Natural killer cell (primary cell): Measurements from ENCODE around the gene ACE2. TPM values are rescaled to one million over a fixed set of nuclear protein-coding genes. Genes with fewer than 3 reads are reported as not detected.

Experiments used
- ATAC-seq, 3 donors: fragments of 150-1000 bp in 2 of 3; fragments of 200-7000 bp in 1 of 3; cut with Tn5 transposase; 1 replicate in 1 of 3; 2 replicates in 2 of 3; pipeline ENCODE4 v1.10.0; 2021; ENCODE audit warnings: mild to moderate bottlenecking in 2 of 3, moderate library complexity in 2 of 3
- DNase-seq, 2 donors: peaks; one replicate each; pipeline versions ENCODE4 v3.0.0 to v3.0.0-alpha.2; 2013 to 2021; ENCODE audit warnings: mixed read lengths in 1 of 2
- H3K27ac ChIP-seq: one replicate; pipeline ENCODE4 v1.5.1; 2013; ENCODE audit warnings: mild to moderate bottlenecking, low read length
- H3K27me3 ChIP-seq: one replicate; pipeline ENCODE4 v1.6.1; 2013; ENCODE audit warnings: low read length; ENCODE audit not compliant: control insufficient read depth, insufficient read depth
- H3K36me3 ChIP-seq: one replicate; pipeline ENCODE4 v1.6.1; 2013; ENCODE audit warnings: low read length; ENCODE audit not compliant: control insufficient read depth, insufficient read depth
- H3K4me1 ChIP-seq: one replicate; pipeline ENCODE4 v1.6.1; 2013; ENCODE audit warnings: low read length; ENCODE audit not compliant: control insufficient read depth, insufficient read depth
- H3K4me3 ChIP-seq: one replicate; pipeline ENCODE4 v1.5.1; 2013; ENCODE audit warnings: low read length
- H3K9me3 ChIP-seq: one replicate; pipeline ENCODE4 v1.6.1; 2013; ENCODE audit warnings: low read length; ENCODE audit not compliant: control insufficient read depth, insufficient read depth
- H3K27ac Mint-ChIP-seq, 2 donors: one replicate each; pipeline ENCODE4 v1.8.0; 2022; ENCODE audit warnings: mild to moderate bottlenecking in 2 of 2, mixed read lengths in 2 of 2, moderate library complexity in 1 of 2
- H3K27me3 Mint-ChIP-seq, 2 donors: one replicate each; pipeline ENCODE4 v1.8.0; 2022; ENCODE audit warnings: low read depth in 2 of 2, mixed read lengths in 2 of 2
- H3K36me3 Mint-ChIP-seq: one replicate; pipeline ENCODE4 v1.8.0; 2022; ENCODE audit warnings: mixed read lengths
- H3K4me1 Mint-ChIP-seq, 2 donors: one replicate each; pipeline ENCODE4 v1.8.0; 2022; ENCODE audit warnings: mixed read lengths in 2 of 2
- H3K4me3 Mint-ChIP-seq: one replicate; pipeline ENCODE4 v1.8.0; 2022; ENCODE audit warnings: mild to moderate bottlenecking, moderate library complexity, mixed read lengths
- H3K9me3 Mint-ChIP-seq, 2 donors: one replicate each; pipeline ENCODE4 v1.8.0; 2022; ENCODE audit warnings: mixed read lengths in 2 of 2
- WGBS: methylation state at CpG from one replicate; pipeline ENCODE4 v1.1.7; 2013; ENCODE audit warnings: missing lambda C conversion rate; ENCODE audit not compliant: insufficient coverage; 5-methylcytosine and 5-hydroxymethylcytosine counted together
- intact Hi-C: fragments of 100-400 bp; cut with micrococcal nuclease; formaldehyde crosslinking; loops from one replicate; pipeline ENCODE4 v1.14.2; 2022
- total RNA-seq, 4 donors: library from RNA; stranded (reverse); fragments of 120-200 nt in 1 of 4; gene quantifications; one replicate each; pipeline versions ENCODE4 v1.2.3 to v1.2.4, GENCODE V29; 2013 to 2022
- TF ChIP-seq, protein P1 (sequence below): fragments of 200-600 bp; IDR thresholded peaks from one replicate; pipeline ENCODE4 v1.8.0; 2022; ENCODE audit warnings: antibody characterized with exemption

The ACE2 gene
- total RNA-seq, 3 donors from 2014 or later (not counting 1 experiment from before 2014, with no cell fraction given): not detected

DNA sequence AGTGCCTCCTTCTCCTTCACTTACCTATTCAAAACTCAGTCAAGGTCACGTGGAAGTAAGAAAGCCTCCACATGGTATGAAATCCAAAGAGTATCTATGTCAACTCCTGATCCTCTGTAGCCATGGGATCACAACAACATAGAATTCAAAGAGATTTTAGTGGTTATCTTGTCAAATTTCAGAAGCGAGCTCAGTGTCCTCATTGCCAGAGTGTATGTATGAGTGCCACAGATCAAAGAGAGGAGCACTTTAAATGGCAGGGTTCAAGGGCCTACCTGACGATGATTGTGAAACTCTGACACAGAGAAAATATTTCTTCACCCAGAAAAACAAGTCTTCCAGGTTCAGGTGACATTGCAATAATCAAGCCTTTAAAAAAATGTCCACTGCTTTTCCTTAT is 1.2 kb upstream of the ACE2 start:
- Histone ChIP-seq H3K27me3 (no peaks in the 10 kb centered on the region), H3K4me3 (no peak overlapping the region), H3K9me3 (no peaks in the 10 kb centered on the region), H3K4me1 (no peaks in the 10 kb centered on the region), H3K27ac (no peak overlapping the region), H3K36me3 (no peaks in the 10 kb centered on the region)
- 76% methylated on average over 2 of the region's 3 CpGs for WGBS
- Mint-ChIP-seq H3K9me3 (no peaks in the 10 kb centered on the region), H3K27me3 (peaks cover 0 to 54% of the 10 kb centered on the region in 2 donors), H3K4me3 (no peak overlapping the region), H3K36me3 (no peaks in the 10 kb centered on the region), H3K4me1 (no peaks in the 10 kb centered on the region), H3K27ac (no peak overlapping the region)
- ATAC-seq (no peak), DNase-seq (no peak)
- intact Hi-C loops: no loop called here
- TF ChIP-seq, protein P1, sequence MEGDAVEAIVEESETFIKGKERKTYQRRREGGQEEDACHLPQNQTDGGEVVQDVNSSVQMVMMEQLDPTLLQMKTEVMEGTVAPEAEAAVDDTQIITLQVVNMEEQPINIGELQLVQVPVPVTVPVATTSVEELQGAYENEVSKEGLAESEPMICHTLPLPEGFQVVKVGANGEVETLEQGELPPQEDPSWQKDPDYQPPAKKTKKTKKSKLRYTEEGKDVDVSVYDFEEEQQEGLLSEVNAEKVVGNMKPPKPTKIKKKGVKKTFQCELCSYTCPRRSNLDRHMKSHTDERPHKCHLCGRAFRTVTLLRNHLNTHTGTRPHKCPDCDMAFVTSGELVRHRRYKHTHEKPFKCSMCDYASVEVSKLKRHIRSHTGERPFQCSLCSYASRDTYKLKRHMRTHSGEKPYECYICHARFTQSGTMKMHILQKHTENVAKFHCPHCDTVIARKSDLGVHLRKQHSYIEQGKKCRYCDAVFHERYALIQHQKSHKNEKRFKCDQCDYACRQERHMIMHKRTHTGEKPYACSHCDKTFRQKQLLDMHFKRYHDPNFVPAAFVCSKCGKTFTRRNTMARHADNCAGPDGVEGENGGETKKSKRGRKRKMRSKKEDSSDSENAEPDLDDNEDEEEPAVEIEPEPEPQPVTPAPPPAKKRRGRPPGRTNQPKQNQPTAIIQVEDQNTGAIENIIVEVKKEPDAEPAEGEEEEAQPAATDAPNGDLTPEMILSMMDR: no peak

DNA sequence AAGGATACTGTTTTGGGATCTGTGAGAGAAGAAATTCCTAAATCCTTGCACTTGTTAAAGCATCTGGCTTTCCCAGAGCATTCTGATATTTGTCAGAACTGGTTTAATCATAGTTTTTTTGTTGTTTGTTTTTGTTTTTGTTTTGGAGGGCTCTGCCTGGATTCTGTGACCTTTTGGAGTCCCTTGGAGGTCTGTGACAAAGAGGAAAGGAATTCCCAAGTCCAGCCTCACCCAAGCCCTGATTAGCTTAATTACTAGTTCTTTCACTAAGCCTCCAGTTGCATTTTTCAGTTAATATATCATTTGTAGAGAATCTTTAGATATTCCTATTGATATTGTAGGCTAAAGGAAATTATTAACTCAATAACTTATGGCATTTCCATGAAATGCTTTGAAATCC is 711 bp downstream of the ACE2 start:
- Mint-ChIP-seq H3K36me3 (no peaks in the 10 kb centered on the region), H3K27me3 (peaks cover 0 to 47% of the 10 kb centered on the region in 2 donors), H3K4me1 (no peaks in the 10 kb centered on the region), H3K9me3 (no peaks in the 10 kb centered on the region), H3K27ac (no peak overlapping the region), H3K4me3 (no peak overlapping the region)
- Histone ChIP-seq H3K36me3 (no peaks in the 10 kb centered on the region), H3K4me3 (no peak overlapping the region), H3K4me1 (no peaks in the 10 kb centered on the region), H3K9me3 (no peaks in the 10 kb centered on the region), H3K27ac (no peak overlapping the region), H3K27me3 (no peaks in the 10 kb centered on the region)
- DNase-seq (no peak), ATAC-seq (no peak)
- TF ChIP-seq, protein P1: no peak
- intact Hi-C loops: no loop called here

DNA sequence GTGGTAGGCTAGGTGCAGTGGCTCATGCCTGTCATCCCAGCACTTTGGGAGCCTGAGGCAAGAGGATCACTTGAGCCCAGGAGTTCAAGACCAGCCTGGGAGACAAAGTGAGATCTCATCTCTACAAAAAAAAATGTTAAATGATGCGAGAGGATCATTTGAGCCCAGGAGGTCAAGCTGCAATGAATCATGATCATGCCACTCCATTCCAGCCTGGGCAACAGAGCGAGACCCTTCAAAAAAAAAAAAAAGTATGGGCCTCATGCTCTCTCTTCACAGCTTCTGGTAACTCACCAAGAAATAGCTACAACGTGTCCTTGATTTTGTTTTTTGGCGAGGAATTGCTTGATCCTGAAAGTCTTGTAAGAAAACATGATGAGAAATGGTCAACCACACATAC is 1.3 kb downstream of the ACE2 start:
- DNase-seq (no peak), ATAC-seq (no peak)
- Histone ChIP-seq H3K36me3 (no peaks in the 10 kb centered on the region), H3K4me3 (no peak overlapping the region), H3K27me3 (no peaks in the 10 kb centered on the region), H3K27ac (no peak overlapping the region), H3K9me3 (no peaks in the 10 kb centered on the region), H3K4me1 (no peaks in the 10 kb centered on the region)
- Mint-ChIP-seq H3K36me3 (no peaks in the 10 kb centered on the region), H3K27me3 (peaks cover 0 to 47% of the 10 kb centered on the region in 2 donors), H3K9me3 (no peaks in the 10 kb centered on the region), H3K27ac (no peak overlapping the region), H3K4me1 (no peaks in the 10 kb centered on the region), H3K4me3 (no peak overlapping the region)
- TF ChIP-seq, protein P1: no peak
- 77% methylated on average over 2 of the region's 4 CpGs for WGBS
- intact Hi-C loops: no loop called here

DNA sequence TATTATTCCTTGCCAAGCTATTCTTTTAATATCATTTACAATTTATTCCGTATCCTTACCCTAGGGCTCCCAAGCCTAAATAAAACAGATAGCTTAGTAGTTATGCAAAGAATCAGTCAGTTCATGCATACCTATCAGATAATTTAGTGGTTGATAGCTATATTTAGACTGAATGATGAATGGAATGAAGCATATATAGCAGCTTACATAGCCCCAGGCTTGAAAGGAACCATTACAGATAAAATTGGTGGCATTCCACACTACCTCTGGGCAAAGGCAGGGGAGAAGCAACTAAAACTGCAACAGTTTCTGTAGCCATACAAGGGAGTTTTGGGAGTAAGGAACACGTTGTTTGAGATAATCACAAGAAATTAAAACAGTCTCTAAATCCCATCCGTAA is 2.7 kb downstream of the ACE2 start:
- Histone ChIP-seq H3K36me3 (no peaks in the 10 kb centered on the region), H3K27me3 (no peaks in the 10 kb centered on the region), H3K9me3 (no peaks in the 10 kb centered on the region), H3K4me3 (no peak overlapping the region), H3K4me1 (no peaks in the 10 kb centered on the region), H3K27ac (no peak overlapping the region)
- no peak for ATAC-seq
- Mint-ChIP-seq H3K36me3 (no peaks in the 10 kb centered on the region), H3K27me3 (peaks cover 0 to 45% of the 10 kb centered on the region in 2 donors), H3K27ac (no peak overlapping the region), H3K4me3 (no peak overlapping the region), H3K9me3 (no peaks in the 10 kb centered on the region), H3K4me1 (no peaks in the 10 kb centered on the region)
- intact Hi-C loops: no loop called here
- DNase-seq: no peak
- TF ChIP-seq, protein P1: no peak
- WGBS: 60% methylated on average over 1 of the region's 3 CpGs
